CD14-positive monocyte (primary cell): Measurements from ENCODE around the gene ABTB2. TPM values are rescaled to one million over a fixed set of nuclear protein-coding genes. Genes with fewer than 3 reads are reported as not detected.

Experiments
- DNase-seq, 3 donors: peaks; one replicate each; pipeline ENCODE4 v3.0.0-alpha.2; 2011 to 2022
- H2AFZ ChIP-seq: 2 replicates; pipeline ENCODE4 v1.6.0; 2012; ENCODE audit warnings: mild to moderate bottlenecking, low read depth, low read length, inconsistent platforms; ENCODE audit not compliant: insufficient read depth, poor library complexity, severe bottlenecking
- H3K27ac ChIP-seq, 2 donors: 1 replicate in 1 of 2; 2 replicates in 1 of 2; pipeline ENCODE4 v1.5.1; 2012 to 2013; ENCODE audit warnings: low read length in 2 of 2, control low read depth in 1 of 2, inconsistent platforms in 1 of 2, low read depth in 1 of 2, mild to moderate bottlenecking in 1 of 2
- H3K27me3 ChIP-seq, 2 donors: one replicate each; pipeline versions ENCODE4 v1.6.0 to v1.6.1; 2011 to 2013; ENCODE audit warnings: low read length in 2 of 2; ENCODE audit not compliant: control insufficient read depth in 2 of 2, insufficient read depth in 2 of 2
- H3K36me3 ChIP-seq, 2 donors: replicated peaks in 1 of 2; 1 replicate in 1 of 2; 2 replicates in 1 of 2; pipeline versions ENCODE4 v1.5.1 to v1.6.1; 2012 to 2013; ENCODE audit warnings: low read length in 2 of 2, control low read depth in 1 of 2, inconsistent platforms in 1 of 2, mild to moderate bottlenecking in 1 of 2; ENCODE audit not compliant: insufficient read depth in 2 of 2, control insufficient read depth in 1 of 2
- H3K4me1 ChIP-seq, 2 donors: 1 replicate in 1 of 2; 2 replicates in 1 of 2; pipeline versions ENCODE4 v1.5.1 to v1.6.1; 2012 to 2013; ENCODE audit warnings: low read length in 2 of 2, control low read depth in 1 of 2, inconsistent platforms in 1 of 2, mild to moderate bottlenecking in 1 of 2, moderate library complexity in 1 of 2; ENCODE audit not compliant: insufficient read depth in 2 of 2, control insufficient read depth in 1 of 2
- H3K4me2 ChIP-seq: replicated peaks from 2 replicates; pipeline ENCODE3; 2012; ENCODE audit warnings: low read length, moderate library complexity, mild to moderate bottlenecking; ENCODE audit not compliant: poor library complexity, severe bottlenecking; ENCODE audit errors: extremely low read depth
- H3K4me3 ChIP-seq, 3 experiments: fragments of 200-600 bp in 1 of 3; sonication (generic) in 1 of 3; replicated peaks in 1 of 3; 1 replicate in 2 of 3; 2 replicates in 1 of 3; pipeline ENCODE4 v1.5.1; 2011 to 2013; ENCODE audit warnings: low read length in 3 of 3, mild to moderate bottlenecking in 3 of 3, control low read depth in 2 of 3, low read depth in 2 of 3, inconsistent platforms in 1 of 3, moderate library complexity in 1 of 3
- H3K79me2 ChIP-seq: 2 replicates; pipeline ENCODE4 v1.6.0; 2012; ENCODE audit warnings: mild to moderate bottlenecking, control low read depth, inconsistent platforms, low read length, moderate library complexity; ENCODE audit not compliant: insufficient read depth
- H3K9ac ChIP-seq: 2 replicates; pipeline ENCODE4 v1.6.0; 2017; ENCODE audit warnings: low read length, mild to moderate bottlenecking; ENCODE audit not compliant: insufficient read depth, poor library complexity, severe bottlenecking
- H3K9me3 ChIP-seq, 2 donors: replicated peaks in 1 of 2; 1 replicate in 1 of 2; 2 replicates in 1 of 2; pipeline versions ENCODE4 v1.5.1 to v1.6.1; 2012 to 2013; ENCODE audit warnings: low read length in 2 of 2, control low read depth in 1 of 2; ENCODE audit not compliant: control insufficient read depth in 1 of 2, insufficient read depth in 1 of 2
- H4K20me1 ChIP-seq: 2 replicates; pipeline ENCODE4 v1.6.0; 2012; ENCODE audit warnings: mild to moderate bottlenecking, low read length, control low read depth, moderate library complexity; ENCODE audit not compliant: insufficient read depth
- H3K27ac Mint-ChIP-seq, 7 donors: one replicate each; pipeline ENCODE4 v1.8.0; 2020; ENCODE audit warnings: mild to moderate bottlenecking in 7 of 7, mixed read lengths in 7 of 7, moderate library complexity in 6 of 7, inconsistent platforms in 2 of 7
- H3K27me3 Mint-ChIP-seq, 3 donors: one replicate each; pipeline ENCODE4 v1.8.0; 2021 to 2022; ENCODE audit warnings: low read depth in 3 of 3, mild to moderate bottlenecking in 3 of 3, mixed read lengths in 3 of 3, moderate library complexity in 3 of 3, inconsistent platforms in 1 of 3
- H3K36me3 Mint-ChIP-seq, 2 donors: one replicate each; pipeline ENCODE4 v1.8.0; 2020; ENCODE audit warnings: mixed read lengths in 2 of 2, inconsistent platforms in 1 of 2, mild to moderate bottlenecking in 1 of 2
- H3K4me1 Mint-ChIP-seq: one replicate; pipeline ENCODE4 v1.8.0; 2020; ENCODE audit warnings: mild to moderate bottlenecking, mixed read lengths
- H3K4me3 Mint-ChIP-seq, 2 donors: one replicate each; pipeline ENCODE4 v1.8.0; 2020; ENCODE audit warnings: mild to moderate bottlenecking in 2 of 2, mixed read lengths in 2 of 2, moderate library complexity in 1 of 2
- H3K9me3 Mint-ChIP-seq, 7 donors: one replicate each; pipeline ENCODE4 v1.8.0; 2020 to 2022; ENCODE audit warnings: mixed read lengths in 7 of 7, mild to moderate bottlenecking in 6 of 7, moderate library complexity in 6 of 7, inconsistent platforms in 2 of 7
- CTCF ChIP-seq: fragments of 200-600 bp; IDR thresholded peaks from one replicate; pipeline ENCODE4 v1.8.0; 2022; ENCODE audit warnings: antibody characterized with exemption, mild to moderate bottlenecking
- WGBS: methylation state at CpG from one replicate; pipeline ENCODE4 v1.1.5; 2013; ENCODE audit warnings: missing lambda C conversion rate; ENCODE audit not compliant: insufficient coverage; 5-methylcytosine and 5-hydroxymethylcytosine counted together
- intact Hi-C, 2 donors: fragments of 100-400 bp; cut with micrococcal nuclease; formaldehyde crosslinking; loops; one replicate each; pipeline versions ENCODE4 v1.15.0 to v1.15.1; 2023
- polyA plus RNA-seq, 3 donors: library from polyadenylated mRNA; depleted of rRNA in 1 of 3; unstranded in 2 of 3; stranded (reverse) in 1 of 3; fragments of 300-500 nt in 2 of 3; fragments of >200 nt in 1 of 3; fragmentation: Illumina TruSeq in 2 of 3; gene quantifications; 1 replicate in 2 of 3; 2 replicates in 1 of 3; pipeline ENCODE4 v1.2.3, GENCODE V29; 2012 to 2021

The ABTB2 gene
- polyA plus RNA-seq, 3 donors, result 0.25 to 1.7 (median 0.26) TPM

- Histone ChIP-seq H3K36me3 (no peaks in the 10 kb centered on the region), H3K9me3 (no peaks in the 10 kb centered on the region), H3K79me2 (no peaks in the 10 kb centered on the region), H3K4me1 (no peaks in the 10 kb centered on the region), H3K9ac (no peak overlapping the region), H3K27ac (no peak overlapping the region), H4K20me1 (no peaks in the 10 kb centered on the region), H3K4me2 (no peak overlapping the region), H2AFZ (no peak overlapping the region), H3K27me3 (no peaks in the 10 kb centered on the region), H3K4me3 (no peak overlapping the region)
- no peak overlapping the region for H3K27ac Mint-ChIP-seq
- no peaks in the 10 kb centered on the region for H3K36me3 Mint-ChIP-seq
- intact Hi-C loops, result no loop called here
- no peak for TF ChIP-seq CTCF
- 90% methylated on average over 6 of the region's 8 CpGs for WGBS
- peaks cover 1 to 2% (median 2%) of the 10 kb centered on the region in 3 donors for H3K27me3 Mint-ChIP-seq
- peaks cover 4% of the 10 kb centered on the region for H3K4me1 Mint-ChIP-seq
- H3K9me3 Mint-ChIP-seq, result no peaks in the 10 kb centered on the region
- H3K4me3 Mint-ChIP-seq, result no peak overlapping the region
- DNase-seq, result no peak
These were observed 76.6 kb downstream of the ABTB2 start for GRCh38 chr11:34280945-34281872.

GRCh38 chr11:34278693-34279297, 79.0 kb downstream of the ABTB2 start:
- H3K9me3 Mint-ChIP-seq, result no peaks in the 10 kb centered on the region
- no peaks in the 10 kb centered on the region for H3K27me3 ChIP-seq
- H3K27ac ChIP-seq, result no peak overlapping the region
- H3K36me3 Mint-ChIP-seq, result no peaks in the 10 kb centered on the region
- no peak overlapping the region for H3K4me3 ChIP-seq
- intact Hi-C loops, result no loop called here
- no peaks in the 10 kb centered on the region for H3K36me3 ChIP-seq
- DNase-seq, result no peak
- H3K9me3 ChIP-seq, result no peaks in the 10 kb centered on the region
- H4K20me1 ChIP-seq, result no peaks in the 10 kb centered on the region
- TF ChIP-seq CTCF, result no peak
- H2AFZ ChIP-seq, result no peak overlapping the region
- no peak overlapping the region for H3K4me2 ChIP-seq
- H3K27me3 Mint-ChIP-seq, result peaks cover 0 to 4% (median 1%) of the 10 kb centered on the region in 3 donors
- no peaks in the 10 kb centered on the region for H3K4me1 ChIP-seq
- 100% methylated on average over 2 of the region's 4 CpGs for WGBS
- H3K79me2 ChIP-seq, result no peaks in the 10 kb centered on the region
- no peak overlapping the region for H3K9ac ChIP-seq
- H3K4me1 Mint-ChIP-seq, result peaks cover 4% of the 10 kb centered on the region
- H3K27ac Mint-ChIP-seq, result no peak overlapping the region
- H3K4me3 Mint-ChIP-seq, result no peak overlapping the region
